NCI-H2107 treated with DMSO at 0.1 percent for 48 hours (cell line): Measurements from ENCODE around the gene SPATA13.
A peak's percentile ranks its signal among the peaks of the same experiment; 100 is the strongest.

Experiments
- DNase-seq: peaks from one replicate; lab custom pipeline; 2025; ENCODE audit not compliant: unreplicated experiment; lab: John Stamatoyannopoulos, UW

Gene SPATA13

GRCh38 chr13:24220086-24220703 is 59.7 kb downstream of the SPATA13 start:
- peak; percentile 42 for DNase-seq

- no peak for DNase-seq
Measured at GRCh38 chr13:24221007-24221406, 60.5 kb downstream of the SPATA13 start.

- no peak for DNase-seq
Measured at GRCh38 chr13:24222756-24223155, 62.2 kb downstream of the SPATA13 start.

- no peak for DNase-seq
Measured at GRCh38 chr13:24223341-24224231, 63.1 kb downstream of the SPATA13 start.

- DNase-seq: no peak
Measured at GRCh38 chr13:24224232-24224680, 63.7 kb downstream of the SPATA13 start.

GRCh38 chr13:24225062-24225461 is 64.5 kb downstream of the SPATA13 start:
- no peak for DNase-seq

- DNase-seq: no peak
Measured at GRCh38 chr13:24225930-24226329, 65.4 kb downstream of the SPATA13 start.

GRCh38 chr13:24226762-24227161 is 66.2 kb downstream of the SPATA13 start:
- DNase-seq: no peak

- no peak for DNase-seq
Measured at GRCh38 chr13:24228852-24229458, 68.4 kb downstream of the SPATA13 start.

- DNase-seq: no peak
Measured at GRCh38 chr13:24230428-24231072, 70.0 kb downstream of the SPATA13 start.

- no peak for DNase-seq
Measured at GRCh38 chr13:24231377-24231776, 70.9 kb downstream of the SPATA13 start.

- no peak for DNase-seq
Measured at GRCh38 chr13:24232037-24232436, 71.5 kb downstream of the SPATA13 start.

- no peak for DNase-seq
Measured at GRCh38 chr13:24232474-24232873, 72.0 kb downstream of the SPATA13 start.

GRCh38 chr13:24233351-24233901 is 72.9 kb downstream of the SPATA13 start:
- DNase-seq: no peak

- no peak for DNase-seq
Measured at GRCh38 chr13:24234200-24234915, 73.8 kb downstream of the SPATA13 start.

GRCh38 chr13:24237356-24237755 is 76.8 kb downstream of the SPATA13 start:
- no peak for DNase-seq

GRCh38 chr13:24241336-24241735 is 80.8 kb downstream of the SPATA13 start:
- no peak for DNase-seq

GRCh38 chr13:24242100-24242499 is 81.6 kb downstream of the SPATA13 start:
- DNase-seq: no peak

- DNase-seq: no peak
Measured at GRCh38 chr13:24243302-24243701, 82.8 kb downstream of the SPATA13 start.

- DNase-seq: no peak
Measured at GRCh38 chr13:24244802-24245201, 84.3 kb downstream of the SPATA13 start.
